ENCODE results near the gene LINGO3.

Gene LINGO3

GRCh38 chr19:2277138-2277537, 30.8 kb downstream of the LINGO3 start:
- TF ChIP-seq SP2 (tag by site-specific recombination; IDR thresholded peaks at IDR 0.05) (no peak; the same call in 1 of the 2 replicates), ZNF544 (tag by site-specific recombination; IDR thresholded peaks at IDR 0.05) (no peak), ZNF133 (tag by site-specific recombination; IDR thresholded peaks at IDR 0.05) (no peak), ZNF341 (tag by site-specific recombination; IDR thresholded peaks at IDR 0.05; ENCODE audit: low read depth) (peak; percentile 39; the same call in 1 of the 2 replicates), GLIS2 (tag by site-specific recombination; IDR thresholded peaks at IDR 0.05) (peak; percentile 11; the same call in 1 of the 2 replicates), ZNF623 (tag by site-specific recombination; IDR thresholded peaks at IDR 0.05) (no peak), ZBTB11 (tag by site-specific recombination; conservative IDR thresholded peaks at IDR 0.05; ENCODE audit: low read depth) (no peak), BCL11A (tag by site-specific recombination; IDR thresholded peaks at IDR 0.05; ENCODE audit: low read depth) (no peak)
- ChIA-PET CTCF (interaction anchor here (0.6 to 4.3 kb wide), 7 partner anchors 10 to 501 kb away, joined by 3 to 25 read pairs (median 4); no protein-coding TSS in a partner anchor), POLR2A (interaction anchor here (0.7 kb wide), 1 partner anchor 284 kb away, joined by 3 read pairs; no protein-coding TSS in a partner anchor)
- Histone ChIP-seq H3K36me3 (ENCODE audit: control insufficient read depth in 2 of 2, insufficient read depth in 1 of 2, low read length in 2 of 2) (peaks cover 3 to 22% of the 10 kb centered on the region in 2 experiments; a peak in 2 of 3 replicates), H3K9me3 (ENCODE audit: control insufficient read depth, insufficient read depth, low read depth, low read length) (no peaks in the 10 kb centered on the region), H3K4me3 (ENCODE audit: low read depth, low read length) (no peak overlapping the region), H3K27ac (ENCODE audit: extremely low read depth, low read depth, low read length) (no peak overlapping the region), H3K4me1 (ENCODE audit: control insufficient read depth, insufficient read depth, low read length) (0 out of 2 replicates have a peak, but pooled peaks cover 2% of the 10 kb centered on the region)

- ChIA-PET POLR2A (interaction anchor here (1.2 kb wide), 1 partner anchor 51 kb away, joined by 3 read pairs; no protein-coding TSS in a partner anchor), CTCF (interaction anchor here (0.6 to 4.3 kb wide), 7 partner anchors 11 to 502 kb away, joined by 3 to 25 read pairs (median 4); no protein-coding TSS in a partner anchor)
- no peak overlapping the region for H3K27ac ChIP-seq (ENCODE audit: extremely low read depth, low read depth, low read length)
- TF ChIP-seq ZNF768 (tag by site-specific recombination; IDR thresholded peaks at IDR 0.05) = no peak
- no peak for TF ChIP-seq MZF1 (tag by site-specific recombination; IDR thresholded peaks at IDR 0.05; ENCODE audit: borderline replicate concordance)
- TF ChIP-seq ZBTB8A (tag by site-specific recombination; IDR thresholded peaks at IDR 0.05) = no peak
- no peak for TF ChIP-seq INSM2 (tag by site-specific recombination; IDR thresholded peaks at IDR 0.05)
- TF ChIP-seq IKZF3 (tag by site-specific recombination; IDR thresholded peaks at IDR 0.05) = no peak
- TF ChIP-seq ZNF133 (tag by site-specific recombination; IDR thresholded peaks at IDR 0.05) = no peak
- TF ChIP-seq ZNF654 (tag by site-specific recombination; IDR thresholded peaks at IDR 0.05; ENCODE audit: low read depth) = no peak
- no peak for TF ChIP-seq GLI2 (tag by site-specific recombination; IDR thresholded peaks at IDR 0.05; ENCODE audit: borderline replicate concordance, low read depth)
- no peak for TF ChIP-seq ZNF548 (tag by site-specific recombination; IDR thresholded peaks at IDR 0.05)
- no peak for TF ChIP-seq ZNF184 (tag by site-specific recombination; IDR thresholded peaks at IDR 0.05)
- TF ChIP-seq KLF17 (tag by site-specific recombination; IDR thresholded peaks at IDR 0.05) = no peak
- TF ChIP-seq RBAK (tag by site-specific recombination; IDR thresholded peaks at IDR 0.05) = peak; percentile 60; the same call in 1 of the 2 replicates
- TF ChIP-seq ZBTB6 (tag by site-specific recombination; IDR thresholded peaks at IDR 0.05) = no peak
- peak; percentile 29; the same call in 1 of the 2 replicates for TF ChIP-seq KLF1 (tag by site-specific recombination; IDR thresholded peaks at IDR 0.05)
- TF ChIP-seq ZBTB21 (tag by site-specific recombination; IDR thresholded peaks at IDR 0.05) = no peak
- TF ChIP-seq ZNF354C (tag by site-specific recombination; IDR thresholded peaks at IDR 0.05; ENCODE audit: borderline replicate concordance, low read depth) = no peak
- no peak for TF ChIP-seq ZNF701 (tag by site-specific recombination; IDR thresholded peaks at IDR 0.05)
- no peak for TF ChIP-seq ZBTB7A (tag by site-specific recombination; IDR thresholded peaks at IDR 0.05; ENCODE audit: low read depth)
- no peak for TF ChIP-seq ZNF324 (tag by site-specific recombination; IDR thresholded peaks at IDR 0.05)
- no peak for TF ChIP-seq ZNF112 (tag by site-specific recombination; IDR thresholded peaks at IDR 0.05)
- no peak for TF ChIP-seq ZNF747 (tag by site-specific recombination; IDR thresholded peaks at IDR 0.05)
Observed at GRCh38 chr19:2276429-2276986, 31.4 kb downstream of the LINGO3 start.

More at GRCh38 chr19:2276429-2276986, 31.4 kb downstream of the LINGO3 start:
- peaks cover 6 to 28% of the 10 kb centered on the region in 2 experiments; a peak in 2 of 3 replicates for H3K36me3 ChIP-seq (ENCODE audit: control insufficient read depth in 2 of 2, insufficient read depth in 1 of 2, low read length in 2 of 2)
- no peaks in the 10 kb centered on the region for H3K9me3 ChIP-seq (ENCODE audit: control insufficient read depth, insufficient read depth, low read depth, low read length)
- H3K4me3 ChIP-seq (ENCODE audit: low read depth, low read length) = no peak overlapping the region
- H3K4me1 ChIP-seq (ENCODE audit: control insufficient read depth, insufficient read depth, low read length) = 0 out of 2 replicates have a peak, but pooled peaks cover 2% of the 10 kb centered on the region
